ENCODE measurements around the gene SEBOX.

DNA sequence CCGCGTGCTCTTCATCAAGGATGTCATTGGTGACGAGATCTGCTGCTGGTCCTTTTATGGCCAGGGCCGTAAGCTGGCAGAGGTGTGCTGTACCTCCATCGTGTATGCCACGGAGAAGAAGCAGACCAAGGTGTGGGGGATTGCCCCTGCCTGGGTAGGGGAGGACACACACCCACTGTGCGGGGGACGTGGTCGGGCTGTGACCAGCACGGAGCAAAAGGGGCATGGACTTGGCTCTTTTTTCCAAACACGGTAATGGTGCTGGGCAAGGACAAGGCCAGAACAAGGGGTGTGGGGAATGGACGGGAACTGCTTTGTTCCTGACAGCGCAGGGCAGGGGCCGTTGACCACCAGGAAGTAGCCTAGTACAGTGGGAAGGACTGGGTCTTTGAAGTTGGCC, 22.7 kb downstream of the SEBOX start:
- TF ChIP-seq EP300 (IDR thresholded peaks at IDR 0.05) = no peak
- no peak for TF ChIP-seq POLR2AphosphoS5 (IDR thresholded peaks at IDR 0.05)
- no peak for TF ChIP-seq POLR2A (IDR thresholded peaks at IDR 0.05)
- TF ChIP-seq, protein P1, sequence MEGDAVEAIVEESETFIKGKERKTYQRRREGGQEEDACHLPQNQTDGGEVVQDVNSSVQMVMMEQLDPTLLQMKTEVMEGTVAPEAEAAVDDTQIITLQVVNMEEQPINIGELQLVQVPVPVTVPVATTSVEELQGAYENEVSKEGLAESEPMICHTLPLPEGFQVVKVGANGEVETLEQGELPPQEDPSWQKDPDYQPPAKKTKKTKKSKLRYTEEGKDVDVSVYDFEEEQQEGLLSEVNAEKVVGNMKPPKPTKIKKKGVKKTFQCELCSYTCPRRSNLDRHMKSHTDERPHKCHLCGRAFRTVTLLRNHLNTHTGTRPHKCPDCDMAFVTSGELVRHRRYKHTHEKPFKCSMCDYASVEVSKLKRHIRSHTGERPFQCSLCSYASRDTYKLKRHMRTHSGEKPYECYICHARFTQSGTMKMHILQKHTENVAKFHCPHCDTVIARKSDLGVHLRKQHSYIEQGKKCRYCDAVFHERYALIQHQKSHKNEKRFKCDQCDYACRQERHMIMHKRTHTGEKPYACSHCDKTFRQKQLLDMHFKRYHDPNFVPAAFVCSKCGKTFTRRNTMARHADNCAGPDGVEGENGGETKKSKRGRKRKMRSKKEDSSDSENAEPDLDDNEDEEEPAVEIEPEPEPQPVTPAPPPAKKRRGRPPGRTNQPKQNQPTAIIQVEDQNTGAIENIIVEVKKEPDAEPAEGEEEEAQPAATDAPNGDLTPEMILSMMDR (IDR thresholded peaks at IDR 0.05) = no peak

Data from upper lobe of left lung (tissue), 4 donors.